Sigmoid colon (tissue), 7 donors: ENCODE results near the gene ZNF652. TPM values are rescaled to one million over a fixed set of nuclear protein-coding genes. Genes with fewer than 3 reads are reported as not detected.

Experiments
- DNase-seq: peaks from one replicate; pipeline ENCODE4 v3.0.0-alpha.2; 2019
- H3K27ac ChIP-seq, 4 donors: fragments of 200-600 bp; sonication (generic); one replicate each; pipeline ENCODE4 v1.5.1; 2016 to 2019; ENCODE audit warnings: mild to moderate bottlenecking in 1 of 4
- H3K27me3 ChIP-seq, 3 donors: fragments of 200-600 bp; sonication (generic); one replicate each; pipeline ENCODE4 v1.5.1; 2019; ENCODE audit warnings: mild to moderate bottlenecking in 1 of 3
- H3K36me3 ChIP-seq, 4 donors: fragments of 200-600 bp; sonication (generic); one replicate each; pipeline ENCODE4 v1.5.1; 2016 to 2019
- H3K4me1 ChIP-seq, 4 donors: fragments of 200-600 bp; sonication (generic); one replicate each; pipeline ENCODE4 v1.5.1; 2017 to 2019
- H3K4me3 ChIP-seq, 4 donors: fragments of 200-600 bp; sonication (generic); one replicate each; pipeline ENCODE4 v1.5.1; 2017 to 2019; ENCODE audit warnings: mild to moderate bottlenecking in 2 of 4, moderate library complexity in 1 of 4
- H3K9me3 ChIP-seq, 4 donors: fragments of 200-600 bp in 3 of 4; sonication (generic) in 3 of 4; one replicate each; pipeline versions ENCODE4 v1.5.1 to v1.6.1; 2013 to 2019
- CTCF ChIP-seq, 4 experiments: fragments of 450-650 bp in 3 of 4; fragments of 200-600 bp in 1 of 4; IDR thresholded peaks; one replicate each; pipeline ENCODE4 v1.5.1; 2016 to 2019; ENCODE audit warnings: antibody characterized with exemption in 4 of 4, mild to moderate bottlenecking in 3 of 4, moderate library complexity in 2 of 4
- EP300 ChIP-seq, 4 donors: sonication (generic); formaldehyde crosslinking; IDR thresholded peaks; one replicate each; pipeline ENCODE4 v1.6.1; 2017; ENCODE audit warnings: antibody characterized with exemption in 4 of 4
- POLR2A ChIP-seq, 2 donors: fragments of 450-650 bp; IDR thresholded peaks; one replicate each; pipeline ENCODE4 v1.6.1; 2016; ENCODE audit warnings: antibody characterized with exemption in 2 of 2, mild to moderate bottlenecking in 2 of 2, moderate library complexity in 2 of 2
- POLR2AphosphoS5 ChIP-seq, 4 donors: sonication (generic); formaldehyde crosslinking; IDR thresholded peaks; one replicate each; pipeline ENCODE4 v1.6.1; 2017; ENCODE audit warnings: antibody characterized with exemption in 4 of 4
- WGBS, 2 donors: extraction: QIAGEN DNeasy Blood & Tissue Kit; methylation state at CpG; one replicate each; pipeline ENCODE4 v1.1.7; 2013; 5-methylcytosine and 5-hydroxymethylcytosine counted together
- intact Hi-C: fragments of 100-400 bp; cut with DNase I; formaldehyde crosslinking; loops from one replicate; pipeline ENCODE4 v1.15.1; 2023
- polyA plus RNA-seq, 3 donors: library from polyadenylated mRNA; stranded (reverse); fragments of 200-250 nt; gene quantifications; one replicate each; pipeline ENCODE4 v1.2.3, GENCODE V29; 2013
- total RNA-seq, 4 donors: library from RNA; depleted of rRNA; stranded (reverse); fragments of >200 nt; gene quantifications; one replicate each; pipeline ENCODE4 v1.1.0, GENCODE V29; 2016
- donor health status: healthy with polysubstance abuse.
- donor health status: Bipolar disorder and iron deficiency.
- donor health status: healthy.

The ZNF652 gene
- total and polyA plus RNA-seq, 7 donors = 12.9 to 134 (median 83.1) TPM

- TF ChIP-seq CTCF (IDR thresholded peaks at IDR 0.05) = no peak
- TF ChIP-seq POLR2AphosphoS5 (IDR thresholded peaks at IDR 0.05) = no peak
- no peak for TF ChIP-seq EP300 (IDR thresholded peaks at IDR 0.05)
- TF ChIP-seq POLR2A (IDR thresholded peaks at IDR 0.05) = no peak
Measured at GRCh38 chr17:49383060-49383459, 21.0 kb upstream of the ZNF652 start.

GRCh38 chr17:49382556-49382955 is 20.5 kb upstream of the ZNF652 start:
- Histone ChIP-seq H3K4me1 (peaks cover 0 to 51% (median 43%) of the 10 kb centered on the region in 4 donors), H3K9me3 (no peaks in the 10 kb centered on the region), H3K27me3 (no peaks in the 10 kb centered on the region), H3K4me3 (no peak overlapping the region), H3K36me3 (no peaks in the 10 kb centered on the region), H3K27ac (peak overlapping the region in 3 of 4 donors; percentile 84 to 88 (median 85))
- intact Hi-C loops = no loop called here
- 74 to 84% methylated on average over 7 of the region's 7 CpGs for WGBS, 2 donors
- peak; percentile 89 for DNase-seq
- TF ChIP-seq EP300 (IDR thresholded peaks at IDR 0.05) (peak in 3 of 4 donors; percentile 10 to 53 (median 42)), POLR2AphosphoS5 (IDR thresholded peaks at IDR 0.05) (peak in 3 of 4 donors; percentile 17 to 61 (median 52)), CTCF (IDR thresholded peaks at IDR 0.05) (no peak), POLR2A (IDR thresholded peaks at IDR 0.05) (no peak)

More at GRCh38 chr17:49383060-49383459, 21.0 kb upstream of the ZNF652 start:
- Histone ChIP-seq H3K4me3 (no peak overlapping the region), H3K36me3 (no peaks in the 10 kb centered on the region), H3K9me3 (no peaks in the 10 kb centered on the region), H3K27ac (peak overlapping the region in 3 of 4 donors; percentile 84 to 88 (median 85)), H3K4me1 (peaks cover 0 to 51% (median 43%) of the 10 kb centered on the region in 4 donors), H3K27me3 (no peaks in the 10 kb centered on the region)
- no peak for DNase-seq
- intact Hi-C loops = no loop called here
- 76 to 84% methylated on average over 10 of the region's 10 CpGs for WGBS, 2 donors

GRCh38 chr17:49381793-49382192 is 19.7 kb upstream of the ZNF652 start:
- Histone ChIP-seq H3K4me3 (no peak overlapping the region), H3K4me1 (peaks cover 0 to 53% (median 43%) of the 10 kb centered on the region in 4 donors), H3K27me3 (no peaks in the 10 kb centered on the region), H3K36me3 (no peaks in the 10 kb centered on the region), H3K9me3 (no peaks in the 10 kb centered on the region), H3K27ac (peak overlapping the region in 3 of 4 donors; percentile 84 to 88 (median 85))
- intact Hi-C loops = no loop called here
- WGBS, 2 donors = 88 to 90% methylated on average over 5 of the region's 5 CpGs
- TF ChIP-seq EP300 (IDR thresholded peaks at IDR 0.05) = peak in 3 of 4 donors; percentile 26 to 71 (median 65)
- TF ChIP-seq POLR2A (IDR thresholded peaks at IDR 0.05) = no peak
- peak; percentile 50 to 90 (median 82) for TF ChIP-seq POLR2AphosphoS5 (IDR thresholded peaks at IDR 0.05)
- no peak for TF ChIP-seq CTCF (IDR thresholded peaks at IDR 0.05)
- peak; percentile 89 for DNase-seq

- TF ChIP-seq CTCF (IDR thresholded peaks at IDR 0.05) (no peak), POLR2A (IDR thresholded peaks at IDR 0.05) (no peak), EP300 (IDR thresholded peaks at IDR 0.05) (no peak), POLR2AphosphoS5 (IDR thresholded peaks at IDR 0.05) (no peak)
- Histone ChIP-seq H3K4me3 (no peak overlapping the region), H3K4me1 (peaks cover 0 to 51% (median 39%) of the 10 kb centered on the region in 4 donors), H3K9me3 (no peaks in the 10 kb centered on the region), H3K27ac (peak overlapping the region in 3 of 4 donors; percentile 84 to 88 (median 85)), H3K27me3 (no peaks in the 10 kb centered on the region), H3K36me3 (no peaks in the 10 kb centered on the region)
- DNase-seq = no peak
- intact Hi-C loops = no loop called here
- WGBS, 2 donors = 39 to 86% methylated on average over 1 of the region's 1 CpG
Measured at GRCh38 chr17:49381033-49381432, 19.0 kb upstream of the ZNF652 start.

GRCh38 chr17:49379926-49380325 is 17.9 kb upstream of the ZNF652 start:
- no peak overlapping the region for H3K4me3 ChIP-seq
- intact Hi-C loops = no loop called here
- TF ChIP-seq POLR2AphosphoS5 (IDR thresholded peaks at IDR 0.05) = no peak
- TF ChIP-seq CTCF (IDR thresholded peaks at IDR 0.05) = no peak
- TF ChIP-seq POLR2A (IDR thresholded peaks at IDR 0.05) = no peak
- TF ChIP-seq EP300 (IDR thresholded peaks at IDR 0.05) = no peak
- no peaks in the 10 kb centered on the region for H3K36me3 ChIP-seq
- H3K27ac ChIP-seq = peak overlapping the region in 2 of 4 donors; percentile 85 to 88
- no peak for DNase-seq
- WGBS, 2 donors = 58 to 80% methylated on average over 4 of the region's 4 CpGs
- peaks cover 0 to 40% (median 30%) of the 10 kb centered on the region in 4 donors for H3K4me1 ChIP-seq
- no peaks in the 10 kb centered on the region for H3K27me3 ChIP-seq
- H3K9me3 ChIP-seq = no peaks in the 10 kb centered on the region
